CD4-positive, alpha-beta T cell (primary cell): ENCODE measurements around the gene TIMM10B. TPM values are rescaled to one million over a fixed set of nuclear protein-coding genes. Genes with fewer than 3 reads are reported as not detected.

Source experiments
- ATAC-seq: fragments of 200-7000 bp; cut with Tn5 transposase; one replicate; pipeline ENCODE4 v1.10.0; 2022; ENCODE audit warnings: mild to moderate bottlenecking; ENCODE audit not compliant: poor library complexity
- CTCF ChIA-PET: fragments of 350-600 bp; sonication (Branson Sonifier 250); formaldehyde crosslinking; loops from one replicate; lab custom pipeline; 2021; ENCODE audit warnings: antibody characterized with exemption, inconsistent platforms; lab: Charles Lee
- POLR2A ChIA-PET: fragments of 350-600 bp; sonication (Branson Sonifier 250); formaldehyde crosslinking; loops from one replicate; lab custom pipeline; 2021; ENCODE audit warnings: antibody characterized with exemption, inconsistent platforms; lab: Charles Lee
- DNase-seq, 14 experiments: peaks; one replicate each; pipeline ENCODE4 v3.0.0-alpha.2; 2013 to 2020; ENCODE audit warnings: mixed read lengths in 2 of 14
- H3K27ac ChIP-seq, 2 donors: one replicate each; pipeline versions ENCODE4 v1.5.1 to v1.7.0; 2013; ENCODE audit warnings: low read length in 2 of 2, low read depth in 1 of 2, mild to moderate bottlenecking in 1 of 2
- H3K27me3 ChIP-seq, 2 experiments: 1 replicate in 1 of 2; 2 replicates in 1 of 2; pipeline versions ENCODE4 v1.6.1 to v1.7.0; 2013; ENCODE audit warnings: low read length in 2 of 2, control low read depth in 1 of 2, mild to moderate bottlenecking in 1 of 2, moderate library complexity in 1 of 2; ENCODE audit not compliant: insufficient read depth in 2 of 2, control insufficient read depth in 1 of 2
- H3K36me3 ChIP-seq: one replicate; pipeline ENCODE4 v1.6.1; 2013; ENCODE audit warnings: low read length, control low read depth; ENCODE audit not compliant: insufficient read depth
- H3K4me1 ChIP-seq: one replicate; pipeline ENCODE4 v1.6.1; 2013; ENCODE audit warnings: low read length, control low read depth; ENCODE audit not compliant: insufficient read depth
- H3K4me3 ChIP-seq: one replicate; pipeline ENCODE4 v1.5.1; 2013; ENCODE audit warnings: mild to moderate bottlenecking, low read length, moderate library complexity
- H3K9me3 ChIP-seq, 2 experiments: 1 replicate in 1 of 2; 2 replicates in 1 of 2; pipeline versions ENCODE4 v1.6.1 to v1.7.0; 2013; ENCODE audit warnings: low read length in 2 of 2, mild to moderate bottlenecking in 2 of 2, control low read depth in 1 of 2, moderate library complexity in 1 of 2; ENCODE audit not compliant: control insufficient read depth in 1 of 2, insufficient read depth in 1 of 2
- H3K27ac Mint-ChIP-seq: one replicate; pipeline ENCODE4 v1.8.0; 2020; ENCODE audit warnings: mixed read lengths
- H3K27me3 Mint-ChIP-seq: one replicate; pipeline ENCODE4 v1.8.0; 2021; ENCODE audit warnings: mixed read lengths
- H3K36me3 Mint-ChIP-seq: one replicate; pipeline ENCODE4 v1.8.0; 2021; ENCODE audit warnings: low read depth, mixed read lengths
- H3K4me1 Mint-ChIP-seq: one replicate; pipeline ENCODE4 v1.8.0; 2021; ENCODE audit warnings: low read depth, mixed read lengths
- H3K4me3 Mint-ChIP-seq: one replicate; pipeline ENCODE4 v1.8.0; 2020; ENCODE audit warnings: mild to moderate bottlenecking, mixed read lengths
- H3K9me3 Mint-ChIP-seq: one replicate; pipeline ENCODE4 v1.8.0; 2020; ENCODE audit warnings: mixed read lengths
- intact Hi-C, 2 experiments: fragments of 100-400 bp; cut with DNase I in 1 of 2; cut with micrococcal nuclease in 1 of 2; formaldehyde crosslinking; loops; one replicate each; pipeline versions ENCODE4 v1.15.1 to v1.9.0; 2023 to 2025; cut with DNase I, micrococcal nuclease
- total RNA-seq, 174 experiments: library from RNA in 2 of 174; stranded (reverse) in 2 of 174; gene quantifications; one replicate each; pipeline ENCODE4 v1.2.3 and lab custom pipeline; 2021 to 2026
- TF ChIP-seq, protein P1 (sequence below): fragments of 200-600 bp; IDR thresholded peaks from one replicate; pipeline ENCODE4 v1.8.0; 2022; ENCODE audit warnings: antibody characterized with exemption, mild to moderate bottlenecking

TIMM10B gene
- total RNA-seq, 2 experiments from 2014 or later, result 68.5 to 68.6 TPM

DNA sequence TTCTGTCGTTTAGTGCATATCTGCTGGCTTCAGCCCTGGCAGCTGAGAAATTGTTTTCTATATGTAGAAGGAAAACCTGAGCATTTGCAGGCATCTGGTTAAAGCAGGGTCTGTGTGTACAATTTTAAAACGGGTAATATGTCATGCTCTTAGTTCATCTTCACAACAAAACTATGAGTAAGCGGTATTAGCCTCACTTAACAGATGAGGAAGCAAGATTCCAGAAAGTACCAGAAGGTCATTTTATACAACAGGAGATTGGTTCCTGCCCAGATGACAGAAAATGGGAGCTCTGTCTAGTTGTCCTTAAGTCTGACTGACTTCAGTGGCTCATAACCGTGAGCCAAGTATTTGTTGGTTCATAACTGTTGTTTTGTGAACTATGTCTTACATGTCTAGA is 1.1 kb downstream of the TIMM10B start:
- peak overlapping the region; percentile 83 for H3K4me3 ChIP-seq
- H3K36me3 ChIP-seq, result peaks cover 67% of the 10 kb centered on the region
- peak overlapping the region; percentile 98 for H3K4me3 Mint-ChIP-seq
- H3K27me3 Mint-ChIP-seq, result no peaks in the 10 kb centered on the region
- POLR2A ChIA-PET, result interaction anchor here (1.3 to 2.7 kb wide), 14 partner anchors 8 to 793 kb away, joined by 3 to 27 read pairs (median 10); partner anchors contain the start of genes APBB1, MRPL17, SMPD1 and TAF10
- peaks cover 42% of the 10 kb centered on the region for H3K4me1 Mint-ChIP-seq
- ATAC-seq (no peak), DNase-seq (peak in 1 of 14 experiments; percentile 21)
- H3K36me3 Mint-ChIP-seq, result peaks cover 46% of the 10 kb centered on the region
- intact Hi-C loops, result loop anchor here (5.0 kb wide), 5 partner anchors 120 to 1505 kb away; partner anchors contain the start of genes ILK (in 2 of the 2), RRP8 (in 2 of the 2), EIF3F (in 1 of the 2) and FHIP1B (in 1 of the 2)
- TF ChIP-seq, protein P1, sequence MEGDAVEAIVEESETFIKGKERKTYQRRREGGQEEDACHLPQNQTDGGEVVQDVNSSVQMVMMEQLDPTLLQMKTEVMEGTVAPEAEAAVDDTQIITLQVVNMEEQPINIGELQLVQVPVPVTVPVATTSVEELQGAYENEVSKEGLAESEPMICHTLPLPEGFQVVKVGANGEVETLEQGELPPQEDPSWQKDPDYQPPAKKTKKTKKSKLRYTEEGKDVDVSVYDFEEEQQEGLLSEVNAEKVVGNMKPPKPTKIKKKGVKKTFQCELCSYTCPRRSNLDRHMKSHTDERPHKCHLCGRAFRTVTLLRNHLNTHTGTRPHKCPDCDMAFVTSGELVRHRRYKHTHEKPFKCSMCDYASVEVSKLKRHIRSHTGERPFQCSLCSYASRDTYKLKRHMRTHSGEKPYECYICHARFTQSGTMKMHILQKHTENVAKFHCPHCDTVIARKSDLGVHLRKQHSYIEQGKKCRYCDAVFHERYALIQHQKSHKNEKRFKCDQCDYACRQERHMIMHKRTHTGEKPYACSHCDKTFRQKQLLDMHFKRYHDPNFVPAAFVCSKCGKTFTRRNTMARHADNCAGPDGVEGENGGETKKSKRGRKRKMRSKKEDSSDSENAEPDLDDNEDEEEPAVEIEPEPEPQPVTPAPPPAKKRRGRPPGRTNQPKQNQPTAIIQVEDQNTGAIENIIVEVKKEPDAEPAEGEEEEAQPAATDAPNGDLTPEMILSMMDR, result no peak
- CTCF ChIA-PET, result interaction anchor here (1.2 to 2.2 kb wide), 5 partner anchors 39 to 199 kb away, joined by 3 to 8 read pairs (median 6); partner anchors contain the start of gene TAF10
- H3K27ac ChIP-seq, result peak overlapping the region; percentile 87 to 95
- H3K9me3 Mint-ChIP-seq, result no peaks in the 10 kb centered on the region
- H3K27ac Mint-ChIP-seq, result peak overlapping the region; percentile 99
- H3K4me1 ChIP-seq, result peaks cover 39% of the 10 kb centered on the region
- no peaks in the 10 kb centered on the region for H3K9me3 ChIP-seq
- no peaks in the 10 kb centered on the region for H3K27me3 ChIP-seq

DNA sequence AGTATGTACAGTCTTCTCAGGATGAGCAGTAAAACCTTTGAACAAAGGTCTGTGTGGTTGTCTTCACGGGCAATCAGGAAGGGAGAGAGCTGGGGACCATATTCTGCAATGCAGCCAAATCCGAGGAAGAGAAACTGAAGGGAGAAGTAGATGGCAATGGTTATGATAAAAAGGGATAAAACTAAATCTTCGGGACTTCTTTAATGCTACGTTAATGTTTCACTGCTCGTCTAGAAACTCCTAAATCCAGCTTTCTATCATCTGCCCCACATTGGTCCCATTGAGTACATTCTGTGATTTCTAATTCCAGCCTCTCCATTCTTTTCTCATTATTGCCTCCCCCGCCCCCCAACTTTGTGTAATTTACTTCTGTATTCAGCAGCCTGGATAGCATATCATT is 1.7 kb downstream of the TIMM10B start:
- peak overlapping the region in 1 of 2 donors; percentile 95 for H3K27ac ChIP-seq
- ChIA-PET CTCF (interaction anchor here (1.2 to 2.2 kb wide), 3 partner anchors 104 to 129 kb away, joined by 3 to 8 read pairs (median 6); partner anchors contain the start of gene TAF10), POLR2A (interaction anchor here (1.3 to 2.7 kb wide), 5 partner anchors 12 to 200 kb away, joined by 3 to 27 read pairs (median 14); partner anchors contain the start of genes APBB1, MRPL17 and SMPD1)
- ATAC-seq (no peak), DNase-seq (no peak)
- Mint-ChIP-seq H3K4me3 (peak overlapping the region; percentile 98), H3K36me3 (peaks cover 41% of the 10 kb centered on the region), H3K4me1 (peaks cover 42% of the 10 kb centered on the region), H3K9me3 (no peaks in the 10 kb centered on the region), H3K27ac (peak overlapping the region; percentile 99), H3K27me3 (no peaks in the 10 kb centered on the region)
- H3K4me1 ChIP-seq, result peaks cover 39% of the 10 kb centered on the region
- no peaks in the 10 kb centered on the region for H3K9me3 ChIP-seq
- no peak overlapping the region for H3K4me3 ChIP-seq
- H3K36me3 ChIP-seq, result peaks cover 62% of the 10 kb centered on the region
- no peaks in the 10 kb centered on the region for H3K27me3 ChIP-seq
- intact Hi-C loops, result loop anchor here (5.0 kb wide), 5 partner anchors 119 to 1504 kb away; partner anchors contain the start of genes ILK (in 2 of the 2), RRP8 (in 2 of the 2), EIF3F (in 1 of the 2) and FHIP1B (in 1 of the 2)
- TF ChIP-seq, protein P1, result no peak

DNA sequence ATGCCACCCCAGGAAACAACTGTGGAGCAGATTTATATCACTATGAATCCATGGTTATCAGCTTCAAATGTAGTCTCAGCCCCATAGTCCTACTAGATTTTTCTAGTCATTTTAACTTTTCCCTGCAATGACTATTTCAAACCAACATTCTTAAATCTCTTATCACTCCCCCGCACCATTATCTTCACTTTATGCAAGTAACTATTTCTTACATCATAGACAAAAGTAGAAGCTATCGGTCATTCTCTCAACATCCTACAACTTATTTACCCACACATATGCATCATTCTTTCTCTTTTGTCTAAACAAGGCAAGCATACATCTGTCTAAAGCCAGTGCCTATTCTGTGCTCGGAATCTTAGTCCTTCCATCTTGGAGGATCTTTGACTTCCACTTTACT is 4.4 kb downstream of the TIMM10B start:
- peaks cover 21% of the 10 kb centered on the region for H3K4me1 ChIP-seq
- H3K27ac Mint-ChIP-seq, result no peak overlapping the region
- H3K27me3 ChIP-seq, result no peaks in the 10 kb centered on the region
- peaks cover 35% of the 10 kb centered on the region for H3K4me1 Mint-ChIP-seq
- H3K9me3 ChIP-seq, result no peaks in the 10 kb centered on the region
- no peak overlapping the region for H3K4me3 Mint-ChIP-seq
- no peak overlapping the region for H3K4me3 ChIP-seq
- no peak overlapping the region for H3K27ac ChIP-seq
- H3K27me3 Mint-ChIP-seq, result no peaks in the 10 kb centered on the region
- intact Hi-C loops, result no loop called here
- ChIA-PET POLR2A (interaction anchor here (1.0 to 1.6 kb wide), 4 partner anchors 12 to 198 kb away, joined by 3 read pairs; partner anchors contain the start of genes MRPL17, TAF10 and TRIM3), CTCF (no interaction called here)
- H3K36me3 ChIP-seq, result peaks cover 61% of the 10 kb centered on the region
- peaks cover 44% of the 10 kb centered on the region for H3K36me3 Mint-ChIP-seq
- TF ChIP-seq, protein P1, result no peak
- no peaks in the 10 kb centered on the region for H3K9me3 Mint-ChIP-seq
- no peak for DNase-seq
- ATAC-seq, result no peak
